GM21786 (cell line): ENCODE measurements around the gene EVX2.

Experiments
- ATAC-seq: cut with Tn5 transposase; IDR thresholded peaks from one replicate; pipeline ENCODE4 v1.9.1; 2021; ENCODE audit not compliant: unreplicated experiment

The EVX2 gene

GRCh38 chr2:176107731-176108181 lies 24.0 kb upstream of the EVX2 start:
- no peak for ATAC-seq

- no peak for ATAC-seq
Observed at GRCh38 chr2:176106581-176107539, 23.1 kb upstream of the EVX2 start, which contains the start of gene HOXD11. Gene HOXD11 (plus strand): TSS chr2:176107280. CDS start chr2:176107356, 76 bp downstream.

DNA sequence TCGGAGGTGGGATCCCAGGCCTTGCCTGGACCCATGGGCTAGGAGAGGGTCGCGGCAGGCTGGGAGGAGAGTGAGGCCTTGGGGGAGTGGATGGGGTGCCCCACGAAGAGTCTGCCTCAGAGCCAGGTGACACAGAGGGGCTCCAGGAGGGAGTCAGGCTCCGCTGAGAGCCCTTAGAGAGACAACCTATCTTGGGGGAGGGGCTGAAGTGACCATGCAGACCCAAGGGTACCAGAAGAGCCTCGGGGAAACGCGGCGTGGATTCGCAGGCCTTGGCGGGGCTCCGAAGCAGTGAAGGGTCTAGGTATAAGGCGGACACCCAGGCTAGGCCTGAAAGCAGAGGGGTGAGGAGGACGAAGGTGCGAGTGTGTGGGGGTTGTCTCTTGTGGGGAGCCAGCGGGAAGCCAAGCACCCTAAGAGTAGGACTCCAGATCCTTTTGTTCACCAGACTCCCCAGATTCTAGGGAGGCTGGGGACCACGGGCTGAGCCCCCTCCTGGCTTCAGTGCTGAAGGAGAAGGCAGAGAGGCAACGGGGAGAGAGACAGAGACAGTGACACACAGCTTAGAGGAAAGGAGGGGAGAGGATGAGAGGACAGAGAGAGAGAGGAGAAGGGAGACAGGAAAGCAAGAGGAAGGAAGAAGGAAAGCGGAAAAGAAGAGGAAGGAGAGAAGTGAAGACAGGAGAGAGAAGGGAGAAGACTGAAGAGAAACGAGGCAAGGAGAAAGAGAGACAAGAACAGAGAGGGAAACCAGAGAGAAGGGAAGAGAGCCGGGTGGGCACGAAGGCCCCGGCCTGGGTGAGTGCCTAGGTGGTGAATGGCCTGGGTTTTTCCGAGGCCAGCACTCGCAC lies 22.2 kb upstream of the EVX2 start:
- ATAC-seq = no peak

GRCh38 chr2:176105078-176105729 lies 21.4 kb upstream of the EVX2 start:
- no peak for ATAC-seq

DNA sequence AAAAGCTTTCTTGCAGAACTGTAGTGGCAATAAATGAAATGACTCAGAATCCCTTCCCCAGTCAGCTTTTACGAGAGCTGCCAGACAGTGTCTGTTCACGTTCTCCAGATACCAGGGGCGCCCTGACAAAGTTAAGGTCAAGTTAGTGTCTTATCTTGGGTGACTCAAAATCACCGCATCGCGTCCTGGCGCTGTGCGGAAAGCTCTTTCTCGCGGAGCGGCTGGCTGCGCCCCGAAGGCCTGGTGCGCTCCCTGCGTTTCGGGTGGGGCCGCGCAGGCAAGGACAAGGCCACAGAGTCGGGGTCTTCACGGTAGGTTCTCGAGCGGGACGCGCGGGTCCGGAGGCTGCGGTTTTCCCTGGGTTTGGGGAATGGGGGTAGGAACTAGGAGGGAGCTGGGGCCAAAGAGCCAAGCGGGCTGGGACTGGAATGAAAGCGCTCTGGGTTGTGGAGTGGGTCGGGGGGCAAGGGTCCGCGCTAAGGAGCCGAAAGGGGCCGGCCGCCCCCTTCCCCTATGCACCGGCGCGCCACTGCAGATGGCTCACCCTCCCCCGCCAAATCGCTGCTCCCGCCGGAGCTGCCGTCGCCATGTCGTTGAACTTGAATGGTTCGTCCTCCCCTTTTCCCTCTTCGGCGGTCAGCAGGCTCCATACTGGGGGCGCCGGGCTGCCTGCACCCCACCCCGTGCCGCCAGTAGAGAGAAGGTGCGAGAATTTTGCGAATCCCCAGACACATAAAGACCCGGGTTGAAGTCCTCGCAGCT lies 20.7 kb upstream of the EVX2 start:
- no peak for ATAC-seq

- no peak for ATAC-seq
Observed at GRCh38 chr2:176103742-176104315, 20.1 kb upstream of the EVX2 start.

DNA sequence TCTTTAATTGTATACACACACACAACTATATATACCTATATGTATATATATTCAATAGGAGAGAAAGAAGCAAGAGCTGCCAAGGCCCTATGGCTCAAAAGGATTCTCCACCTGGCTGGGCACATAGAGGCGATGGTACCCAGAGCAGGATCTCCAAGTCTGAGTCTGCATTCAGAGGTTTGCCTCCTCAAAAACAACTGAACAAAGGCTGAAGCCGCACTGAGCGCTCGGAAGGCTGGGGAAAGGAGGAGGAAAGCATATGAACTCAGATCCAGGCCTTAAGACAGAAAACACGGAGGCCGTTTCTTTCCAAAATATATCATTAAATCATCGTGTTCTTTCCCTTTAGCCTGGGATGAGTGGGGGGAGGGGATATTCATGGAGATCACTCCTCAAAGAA lies 19.4 kb upstream of the EVX2 start:
- no peak for ATAC-seq

- no peak for ATAC-seq
Observed at GRCh38 chr2:176102309-176102866, 18.6 kb upstream of the EVX2 start.

DNA sequence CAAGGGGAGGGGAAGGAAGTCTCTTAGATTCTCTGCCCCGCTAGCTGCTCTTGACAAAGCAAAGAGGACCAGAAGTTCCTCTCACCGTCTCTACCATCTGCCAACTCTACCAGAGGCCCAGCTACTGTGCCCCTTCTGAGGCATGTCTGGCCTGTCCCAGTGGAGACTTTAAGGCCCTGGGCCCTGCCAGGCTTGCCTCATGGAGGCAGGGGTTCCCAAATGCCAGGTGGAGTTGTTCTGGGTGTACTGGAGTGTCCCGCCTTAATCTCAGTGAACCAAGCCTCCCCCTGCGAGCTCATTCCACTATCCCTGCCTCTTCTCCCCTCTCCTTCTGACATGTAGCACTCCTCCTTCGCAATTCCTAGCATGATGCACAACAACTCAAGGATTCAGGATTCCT lies 18.1 kb upstream of the EVX2 start:
- ATAC-seq = no peak

DNA sequence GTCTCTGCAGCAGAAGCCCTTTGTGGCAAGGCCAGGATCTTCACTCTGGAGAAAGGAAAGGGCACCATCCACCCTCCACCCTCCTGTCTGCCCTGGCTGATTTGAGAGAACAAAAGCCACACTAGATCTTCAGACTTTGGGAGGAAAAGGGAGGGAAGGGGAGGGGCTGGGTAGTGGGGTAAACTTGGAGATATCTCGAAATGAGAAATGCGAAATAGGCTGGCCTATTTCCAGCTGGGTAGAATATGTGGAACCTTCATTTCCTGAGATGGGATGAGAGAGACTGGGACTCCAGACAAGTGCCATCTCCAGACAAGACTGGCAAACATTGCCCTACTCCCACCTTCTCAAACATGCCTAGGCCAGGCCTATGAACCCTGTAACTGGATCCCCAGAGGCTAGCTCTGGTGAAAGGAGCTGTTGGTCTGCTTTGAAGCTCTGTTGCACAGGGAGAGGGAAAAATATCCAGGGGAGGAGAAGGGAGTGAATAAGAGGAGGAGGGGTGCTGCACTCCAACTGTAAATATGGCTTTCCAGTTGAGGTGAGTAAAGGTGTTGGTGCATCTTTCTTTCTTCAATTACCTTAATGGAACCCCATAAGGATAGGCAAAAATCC lies 17.6 kb upstream of the EVX2 start:
- ATAC-seq = no peak

DNA sequence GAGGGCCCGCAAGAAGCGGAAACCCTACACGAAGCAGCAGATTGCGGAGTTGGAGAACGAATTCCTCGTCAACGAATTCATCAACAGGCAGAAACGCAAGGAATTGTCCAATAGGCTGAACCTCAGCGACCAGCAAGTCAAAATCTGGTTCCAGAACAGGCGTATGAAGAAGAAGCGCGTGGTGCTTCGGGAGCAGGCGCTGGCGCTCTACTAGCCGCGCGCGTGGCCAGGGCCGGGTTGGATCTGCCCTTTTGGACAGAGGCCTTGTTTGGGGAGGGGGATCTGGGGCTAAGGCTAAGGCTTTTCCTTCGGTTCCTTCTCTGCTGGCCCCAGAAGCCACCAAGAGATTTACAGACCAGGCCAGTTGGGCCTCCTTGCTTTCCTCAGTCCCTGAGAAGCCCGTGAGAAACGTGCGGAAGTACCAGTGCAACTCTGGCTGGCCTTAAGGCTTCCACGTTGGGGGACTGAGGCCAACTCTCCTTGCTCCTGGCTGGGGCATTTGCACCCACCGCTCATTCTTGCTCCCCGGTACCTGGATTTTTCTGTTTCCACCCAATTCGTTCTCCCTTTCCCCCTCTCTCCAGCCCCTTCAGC lies 16.9 kb upstream of the EVX2 start:
- no peak for ATAC-seq

GRCh38 chr2:176099728-176100546 lies 16.2 kb upstream of the EVX2 start, which contains the start of gene HOXD12:
Gene HOXD12 (plus strand): TSS chr2:176099795. CDS start chr2:176099802, 7 bp downstream.
- ATAC-seq = no peak

DNA sequence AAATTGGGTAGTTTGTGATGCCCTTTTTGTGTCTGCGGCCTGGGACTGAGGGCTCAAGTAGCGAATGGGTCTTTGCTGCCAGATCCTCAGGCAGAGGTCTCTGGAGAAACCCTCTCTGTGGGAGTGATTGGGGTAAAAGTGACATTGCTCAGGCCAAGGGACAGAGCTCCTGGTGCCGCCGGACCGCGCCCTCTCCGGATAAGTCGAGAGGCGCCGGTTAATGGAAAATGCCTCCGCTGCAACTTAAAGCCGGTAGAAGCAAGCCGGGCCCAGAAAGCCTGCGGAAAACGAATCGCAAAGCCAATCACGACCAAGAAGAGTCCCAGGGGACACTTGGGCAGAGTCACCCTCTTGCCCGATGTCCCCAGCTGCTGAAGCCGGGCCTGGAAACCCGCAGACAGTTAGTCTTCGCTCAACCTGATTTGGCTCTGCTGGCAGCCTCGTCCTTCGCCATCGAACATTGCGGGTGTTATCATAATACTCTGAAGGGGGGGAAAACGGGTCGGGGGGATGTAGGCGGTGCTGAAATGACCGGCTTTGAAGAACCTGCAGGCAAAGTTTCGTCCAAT lies 15.5 kb upstream of the EVX2 start:
- no peak for ATAC-seq

DNA sequence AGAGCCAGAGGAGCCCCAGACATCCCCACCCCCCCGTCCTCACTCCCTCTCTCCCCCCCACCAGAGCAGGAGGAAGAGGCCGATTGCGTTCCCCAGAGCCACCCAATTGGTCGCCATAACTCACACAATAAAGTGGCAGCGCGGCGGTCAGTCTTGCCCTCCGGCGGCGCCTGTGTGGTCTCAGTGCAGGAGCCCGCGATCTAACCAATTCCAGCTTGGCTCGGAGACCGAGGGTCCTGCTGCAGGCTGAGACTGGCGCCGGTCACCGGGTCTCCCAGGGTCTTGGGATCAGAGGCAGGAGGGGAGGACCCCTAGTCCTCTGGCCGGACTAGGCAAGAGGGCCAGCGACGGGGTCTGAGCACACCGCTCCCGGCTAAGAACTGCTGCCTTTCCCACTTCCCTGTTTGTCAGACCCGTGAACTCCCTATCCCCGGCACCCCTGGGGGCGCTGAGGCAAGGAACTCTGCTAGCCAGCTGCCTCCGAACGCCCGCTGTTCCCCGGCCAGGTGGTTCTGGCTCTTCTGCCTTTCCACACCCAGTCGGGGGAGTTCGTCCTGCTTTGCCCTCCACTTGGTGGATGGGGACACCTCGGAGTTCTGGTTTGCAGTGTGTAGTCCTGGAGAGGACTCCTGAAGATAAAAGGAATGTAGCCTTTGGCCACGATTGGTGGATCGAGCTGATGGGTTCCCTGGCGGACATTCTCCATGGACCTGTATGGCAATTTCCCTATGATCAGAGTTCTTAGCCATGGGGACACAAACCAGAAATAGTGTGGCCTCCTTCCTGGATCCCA lies 14.8 kb upstream of the EVX2 start:
- ATAC-seq = no peak

DNA sequence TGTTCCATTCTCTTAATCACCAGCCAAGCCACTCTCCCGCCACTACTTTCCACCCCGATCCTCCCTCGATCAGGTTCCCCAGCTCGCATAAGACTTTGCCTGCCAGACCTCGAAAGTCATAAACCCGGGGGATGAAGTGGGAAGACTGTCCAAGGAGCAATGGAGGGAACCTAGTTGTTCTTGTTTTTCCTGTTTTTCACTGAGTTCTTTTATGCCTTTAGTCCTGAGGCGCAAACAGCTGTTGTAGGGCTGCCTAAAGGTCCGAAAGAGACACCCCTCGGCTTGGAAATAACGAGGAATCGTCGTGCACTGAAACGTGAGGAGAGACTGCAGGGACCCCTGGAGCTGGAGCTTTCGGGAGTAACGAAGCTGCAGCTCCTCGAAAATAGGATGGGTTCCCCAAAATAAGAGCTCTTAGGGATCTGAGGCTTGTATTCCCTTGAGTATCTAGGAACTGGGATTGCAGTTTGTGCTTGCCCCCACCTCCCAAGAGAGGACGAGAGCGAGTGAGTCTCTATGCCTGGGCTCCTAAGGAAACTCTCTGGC lies 14.1 kb upstream of the EVX2 start:
- ATAC-seq = no peak

GRCh38 chr2:176096986-176097819 lies 13.4 kb upstream of the EVX2 start:
- peak; percentile 92 for ATAC-seq
